NCI-H128 (cell line): ENCODE results near the gene PRDM16.

Experiments used
- DNase-seq: peaks from one replicate; lab custom pipeline; 2025; ENCODE audit not compliant: unreplicated experiment; lab: John Stamatoyannopoulos, UW

Gene PRDM16

DNA sequence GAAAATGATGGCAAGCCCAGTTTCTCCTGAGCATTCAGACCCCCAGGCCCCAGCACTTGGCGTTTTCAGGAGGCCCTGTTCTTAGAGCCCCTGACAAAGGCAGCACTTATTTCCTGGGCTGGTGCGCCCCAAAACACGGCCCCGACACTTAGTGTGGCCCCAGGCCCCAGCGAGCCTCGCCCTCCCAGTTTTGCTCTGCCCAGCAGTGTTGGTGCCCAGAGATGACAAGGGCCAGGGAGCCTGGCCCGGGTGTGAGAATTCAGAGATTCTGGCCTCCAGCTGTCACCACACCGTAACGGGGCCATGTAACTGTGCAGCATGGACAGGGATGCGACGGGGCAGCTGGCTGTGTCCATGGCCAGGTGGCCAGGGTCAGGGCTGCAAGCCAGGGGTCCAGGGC lies 367.4 kb downstream of the PRDM16 start:
- DNase-seq, result no peak

DNA sequence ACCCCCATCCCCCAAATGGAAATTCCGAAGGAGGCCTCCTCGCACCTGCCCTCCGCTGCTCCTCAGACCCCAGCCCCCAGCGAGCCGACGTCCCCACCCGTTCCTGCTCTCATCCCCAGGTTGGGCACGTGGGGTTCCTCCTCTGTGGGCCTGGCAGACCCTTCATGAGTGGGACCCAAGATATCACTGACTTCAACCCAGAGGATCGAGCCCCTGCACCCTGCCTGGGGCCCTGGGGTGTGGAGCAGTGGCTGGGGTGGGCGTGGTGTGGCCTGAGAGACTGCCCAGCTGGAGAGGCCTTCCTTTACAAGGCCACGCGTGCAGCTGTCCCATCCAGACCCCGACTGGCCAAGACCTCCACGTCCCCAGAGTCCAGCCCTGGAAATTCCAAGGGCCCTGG lies 367.9 kb downstream of the PRDM16 start:
- no peak for DNase-seq

DNA sequence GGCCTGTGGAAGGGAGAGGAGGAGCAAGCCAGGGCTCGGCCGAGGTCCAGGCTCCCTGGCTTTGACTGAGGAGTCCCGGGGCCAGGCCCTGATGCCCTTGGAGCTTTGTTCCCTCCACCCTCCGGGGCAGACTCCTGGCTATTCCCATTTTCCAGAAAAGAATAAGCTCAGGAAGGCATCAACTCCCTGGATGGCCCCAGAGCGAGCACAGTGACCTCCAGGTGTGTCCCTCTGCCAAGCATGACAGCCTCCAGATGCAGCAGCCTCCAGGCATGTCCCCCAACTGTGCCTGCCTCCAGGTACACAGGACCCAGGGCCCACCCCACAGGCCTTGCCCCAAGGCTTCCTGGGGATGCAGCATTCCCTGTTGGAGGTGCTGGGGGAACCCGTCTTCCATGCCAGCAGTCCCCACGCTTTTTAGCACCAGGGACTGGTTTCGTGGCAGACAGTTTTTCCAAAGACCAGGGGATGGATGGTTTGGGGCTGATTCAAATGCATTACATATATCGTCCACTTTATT lies 369.7 kb downstream of the PRDM16 start:
- no peak for DNase-seq

DNA sequence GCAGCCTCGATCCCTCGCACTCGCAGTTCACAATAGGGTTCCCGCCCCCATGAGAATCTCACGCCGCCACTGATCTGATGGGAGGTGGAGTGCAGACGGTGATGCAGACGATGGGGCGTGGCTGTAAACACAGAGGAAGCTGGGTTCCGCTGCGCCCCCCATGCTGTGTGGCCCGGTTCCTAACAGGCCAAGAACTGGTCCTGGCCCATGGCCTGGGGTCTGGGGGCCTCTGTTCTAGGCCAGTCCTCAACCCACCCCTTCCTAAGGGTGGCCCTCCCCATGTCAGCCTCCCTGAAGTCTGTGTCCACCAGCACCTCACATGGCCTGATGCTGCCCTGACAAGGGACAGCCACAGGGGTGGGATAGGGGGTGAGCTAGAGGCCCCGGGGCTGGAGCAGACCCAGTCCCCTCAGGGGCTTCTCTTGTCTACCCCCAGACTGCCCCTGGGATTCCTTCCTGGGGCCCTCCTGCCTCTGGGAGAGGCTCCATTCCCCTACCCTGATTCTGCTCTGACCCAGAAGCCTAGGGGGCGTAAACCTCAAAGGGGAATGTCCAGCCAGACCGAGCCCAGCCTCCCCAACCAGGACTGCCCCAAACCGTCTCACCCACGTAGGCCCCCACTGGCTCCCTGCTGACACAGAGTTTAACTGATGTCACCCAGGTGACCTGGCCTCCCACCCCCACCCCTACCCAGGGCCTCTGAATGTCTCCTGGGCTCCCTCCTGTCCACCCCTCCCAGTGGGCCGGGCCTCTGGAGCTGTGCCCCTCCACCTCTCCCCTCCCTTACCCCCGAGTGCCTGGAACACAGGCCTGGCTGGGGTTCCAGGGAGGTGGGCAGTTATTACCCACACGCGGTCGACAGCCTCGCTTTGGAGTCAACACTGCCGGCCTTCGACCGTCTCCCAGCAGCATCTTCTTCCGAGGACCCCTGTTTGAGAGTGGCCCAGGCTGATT lies 370.6 kb downstream of the PRDM16 start:
- no peak for DNase-seq

DNA sequence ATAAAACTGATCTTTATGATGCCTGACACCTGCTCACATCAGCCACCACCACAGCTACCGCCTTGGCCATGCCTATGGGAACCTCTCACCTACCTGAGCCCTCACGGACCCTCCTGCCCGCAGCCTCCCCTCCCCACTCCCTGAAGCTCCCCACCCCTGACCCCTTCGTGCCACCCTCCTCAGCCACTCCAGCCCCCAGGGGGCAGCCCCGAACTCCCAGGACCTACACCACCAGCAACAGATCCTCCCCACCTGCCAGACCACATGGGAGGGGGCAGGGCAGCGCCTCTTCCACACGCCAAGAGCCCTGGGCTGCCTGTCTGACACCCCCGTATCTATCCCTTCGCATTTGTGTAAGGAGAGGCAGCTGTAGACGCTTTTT lies 371.3 kb downstream of the PRDM16 start:
- no peak for DNase-seq

DNA sequence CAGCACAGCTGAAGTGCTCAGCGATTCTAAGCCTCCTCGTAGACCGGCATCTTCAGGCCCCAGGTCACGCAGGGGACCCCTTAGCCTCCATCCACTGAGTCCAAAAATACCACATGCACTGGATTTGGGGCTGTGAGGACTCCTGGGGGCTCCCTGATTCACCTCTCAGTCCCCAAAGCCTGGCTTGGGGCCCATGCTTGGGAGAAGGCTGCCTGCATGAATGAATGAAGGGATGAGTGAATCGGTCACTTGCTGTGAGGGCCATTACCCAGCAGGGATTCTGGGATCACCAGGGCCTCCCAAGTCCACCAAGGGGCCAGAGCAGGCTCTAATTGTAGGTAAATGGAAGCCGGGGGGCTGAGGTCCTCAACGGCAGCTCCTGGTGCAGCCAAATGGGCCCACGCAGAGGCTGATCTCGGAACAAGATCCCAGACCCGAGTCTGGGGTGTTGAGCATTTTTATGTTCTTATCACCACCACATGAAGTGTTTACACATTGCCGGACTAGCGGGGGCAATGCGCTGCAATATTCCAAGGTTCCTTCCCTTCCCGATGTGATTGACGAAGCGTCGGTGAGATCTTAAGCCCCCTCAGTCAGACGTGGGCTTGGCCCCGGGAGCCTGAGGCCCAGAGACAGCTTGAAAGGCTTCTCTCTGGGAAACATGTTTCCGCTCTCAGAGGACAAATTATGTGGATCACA lies 371.9 kb downstream of the PRDM16 start:
- DNase-seq, result no peak

DNA sequence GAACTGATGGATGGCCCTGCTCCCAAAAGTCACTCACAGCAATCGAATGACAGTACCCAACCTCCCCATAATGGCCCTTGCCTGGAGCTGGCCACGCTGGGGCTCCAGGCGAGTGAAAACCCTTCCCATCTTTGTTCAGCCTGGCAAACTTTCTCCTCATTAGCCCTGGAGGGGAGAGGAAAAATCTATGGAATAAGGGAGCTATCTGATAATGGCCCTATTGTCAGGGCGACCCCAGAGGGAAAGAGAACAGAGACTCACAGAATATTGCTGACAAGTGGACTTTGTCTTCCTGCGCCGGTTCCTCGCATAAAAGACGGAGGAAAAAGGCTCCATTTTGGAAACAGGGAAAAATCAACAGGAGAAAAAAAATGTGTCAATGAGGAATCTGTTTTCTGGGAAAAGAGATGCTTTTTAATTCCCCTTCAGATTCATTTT lies 372.4 kb downstream of the PRDM16 start:
- no peak for DNase-seq

DNA sequence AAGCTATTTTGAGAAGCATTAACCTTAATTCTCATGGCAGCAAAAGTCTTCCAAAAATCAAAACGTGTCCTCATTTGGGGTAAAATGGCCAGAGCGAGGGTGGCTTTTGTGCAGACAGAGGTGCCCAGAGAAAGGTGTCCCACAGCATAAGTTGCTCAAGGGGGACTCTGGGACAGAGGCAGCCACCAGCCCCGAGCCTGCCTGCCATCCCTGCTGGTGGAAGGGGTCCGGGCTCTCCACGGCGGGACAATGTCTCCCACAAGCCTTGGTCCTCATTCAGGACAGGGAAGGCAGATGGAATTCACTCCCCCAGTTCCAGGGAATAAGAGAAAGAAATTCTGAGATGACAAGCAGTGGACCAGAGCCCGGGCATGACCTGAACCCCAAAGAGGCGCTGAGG lies 372.9 kb downstream of the PRDM16 start:
- DNase-seq, result no peak

DNA sequence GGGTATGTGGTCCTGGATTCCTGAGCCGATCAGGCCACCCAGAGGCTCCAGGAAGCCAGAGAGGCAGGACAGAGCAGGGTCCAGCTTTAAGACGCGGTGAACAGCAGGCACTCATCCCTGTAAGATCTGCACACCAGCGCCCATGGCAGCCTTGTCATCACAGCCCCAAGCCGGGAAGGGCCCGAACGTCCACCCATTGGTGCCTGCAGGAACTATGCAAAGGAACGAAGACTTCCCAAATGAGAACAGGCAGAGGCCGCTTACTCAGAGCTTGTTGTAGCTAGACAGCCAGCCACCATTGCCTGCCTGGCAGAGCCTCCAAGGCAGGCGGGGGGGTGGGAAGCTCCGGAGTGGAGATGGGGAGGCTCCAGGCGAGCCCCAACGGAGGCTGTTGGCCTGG lies 373.3 kb downstream of the PRDM16 start:
- no peak for DNase-seq

DNA sequence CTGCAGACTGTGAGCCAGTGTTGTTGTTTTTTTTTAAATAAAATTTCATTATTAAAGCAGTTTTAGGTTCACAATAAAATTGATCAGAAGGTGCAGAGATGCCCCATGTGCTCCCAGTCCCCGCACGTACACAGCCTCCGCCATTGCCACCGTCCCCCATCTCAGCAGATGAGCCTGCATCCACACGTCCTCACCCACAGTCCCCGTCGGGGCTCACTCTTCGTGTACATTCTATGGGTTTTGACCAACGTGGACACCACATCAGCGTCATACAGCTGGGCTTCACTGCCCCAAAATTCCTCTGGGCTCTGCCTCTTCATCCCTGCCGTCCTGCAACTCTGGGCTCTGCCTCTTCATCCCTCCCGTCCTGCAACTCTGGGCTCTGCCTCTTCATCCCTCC lies 373.9 kb downstream of the PRDM16 start:
- no peak for DNase-seq

DNA sequence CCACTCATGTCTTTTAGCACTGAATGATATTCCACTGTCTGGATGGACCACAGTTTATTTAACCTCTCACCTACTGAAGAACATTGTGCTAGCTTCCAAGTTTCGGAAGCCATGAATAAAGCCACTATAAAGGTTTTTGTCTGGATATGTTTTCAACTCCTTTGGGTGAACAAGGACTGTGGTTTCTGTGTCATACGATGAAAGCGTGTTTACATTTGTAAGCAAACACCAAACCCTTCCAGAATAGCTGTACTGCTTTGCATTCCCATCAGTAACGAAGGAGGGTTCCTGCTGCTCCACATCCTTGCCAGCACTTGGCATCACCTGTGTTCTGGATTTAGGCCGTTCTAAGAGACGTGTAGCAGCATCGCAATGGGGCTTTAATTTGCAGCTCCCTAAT lies 374.8 kb downstream of the PRDM16 start:
- DNase-seq, result no peak

DNA sequence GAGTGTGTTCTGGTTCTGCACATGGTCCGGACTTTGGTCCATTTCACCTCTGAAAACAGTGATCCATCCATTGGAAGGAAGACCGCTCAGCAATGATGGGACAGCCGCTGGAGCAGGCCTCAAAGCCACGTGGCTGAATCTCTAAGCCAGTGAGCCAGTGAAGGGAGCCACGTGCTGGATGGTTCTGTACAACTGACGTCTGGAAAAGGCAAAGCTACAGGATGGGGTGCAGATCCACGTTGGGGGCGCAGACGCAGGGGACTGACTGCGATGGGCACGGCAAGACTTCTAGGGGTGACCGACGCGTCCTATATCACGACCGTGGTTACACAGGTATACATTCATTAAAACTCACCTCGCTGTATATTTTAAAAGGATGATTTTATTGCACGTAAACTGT lies 375.3 kb downstream of the PRDM16 start:
- no peak for DNase-seq

DNA sequence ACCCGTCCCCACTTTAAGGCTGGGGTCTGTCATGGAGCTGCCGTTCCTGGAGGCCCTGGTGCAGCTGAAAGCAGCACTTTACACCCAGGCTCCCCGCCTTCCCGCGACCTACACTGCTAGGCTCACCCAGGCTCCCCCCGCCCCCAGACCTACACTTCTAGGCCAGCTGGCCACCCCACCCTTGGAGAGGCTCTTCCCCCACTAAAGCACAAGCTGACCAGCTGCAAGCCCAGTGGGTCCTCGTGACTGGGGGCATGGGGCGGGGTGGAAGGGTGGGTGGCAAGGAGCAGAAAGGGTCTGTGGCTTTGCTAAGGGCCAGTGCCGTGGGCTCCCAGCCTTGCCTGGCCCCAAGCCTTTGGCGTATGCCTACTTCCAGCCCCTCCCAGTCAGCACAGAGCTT lies 375.7 kb downstream of the PRDM16 start:
- DNase-seq, result no peak

DNA sequence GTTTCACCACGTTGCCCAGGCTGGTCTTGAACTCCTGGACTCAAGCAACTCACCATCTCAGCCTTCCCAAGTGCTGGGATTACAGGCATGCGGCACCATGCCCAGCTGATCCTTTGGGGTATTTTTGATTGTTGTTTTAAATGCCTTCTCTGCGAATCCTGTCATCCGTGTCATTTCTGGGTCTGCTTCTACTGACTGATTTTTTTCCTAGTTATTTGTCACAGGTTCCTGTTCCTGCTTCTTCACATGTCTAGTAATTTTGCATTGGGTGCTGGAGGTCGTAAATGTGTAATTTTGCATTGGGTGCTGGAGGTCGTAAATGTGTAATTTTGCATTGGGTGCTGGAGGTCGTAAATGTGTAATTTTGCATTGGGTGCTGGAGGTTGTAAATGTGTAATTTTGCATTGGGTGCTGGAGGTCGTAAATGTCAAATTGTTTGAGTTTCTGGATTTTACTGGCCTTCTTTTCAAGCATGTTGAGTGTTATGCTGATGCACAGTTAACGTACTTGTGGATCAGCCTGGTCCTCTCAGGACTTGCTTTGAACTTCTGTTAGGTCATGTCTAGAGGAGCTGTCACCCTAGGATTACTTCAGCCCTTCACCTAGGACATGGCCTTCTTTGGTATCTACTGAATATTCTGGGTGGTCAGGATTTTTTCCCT lies 381.3 kb downstream of the PRDM16 start:
- no peak for DNase-seq

DNA sequence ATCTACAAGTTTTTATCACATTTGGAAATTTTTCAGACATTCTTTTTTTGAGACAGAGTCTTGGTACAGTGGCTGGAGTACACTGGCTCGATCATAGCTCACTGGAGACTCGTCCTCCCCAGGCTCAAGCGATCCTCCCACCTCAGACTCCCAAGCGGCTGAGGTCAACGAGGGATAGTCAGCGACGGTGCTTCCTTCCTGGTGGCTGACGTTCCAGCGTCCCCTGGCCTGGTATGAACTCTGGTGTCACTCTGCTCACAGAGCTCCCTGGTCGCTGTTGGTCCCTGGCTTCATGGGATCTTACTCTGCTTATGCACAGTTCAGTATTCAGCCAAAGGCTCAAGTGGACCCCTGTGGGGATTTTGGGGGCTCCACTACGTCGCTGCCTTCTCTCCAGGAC lies 382.0 kb downstream of the PRDM16 start:
- no peak for DNase-seq

DNA sequence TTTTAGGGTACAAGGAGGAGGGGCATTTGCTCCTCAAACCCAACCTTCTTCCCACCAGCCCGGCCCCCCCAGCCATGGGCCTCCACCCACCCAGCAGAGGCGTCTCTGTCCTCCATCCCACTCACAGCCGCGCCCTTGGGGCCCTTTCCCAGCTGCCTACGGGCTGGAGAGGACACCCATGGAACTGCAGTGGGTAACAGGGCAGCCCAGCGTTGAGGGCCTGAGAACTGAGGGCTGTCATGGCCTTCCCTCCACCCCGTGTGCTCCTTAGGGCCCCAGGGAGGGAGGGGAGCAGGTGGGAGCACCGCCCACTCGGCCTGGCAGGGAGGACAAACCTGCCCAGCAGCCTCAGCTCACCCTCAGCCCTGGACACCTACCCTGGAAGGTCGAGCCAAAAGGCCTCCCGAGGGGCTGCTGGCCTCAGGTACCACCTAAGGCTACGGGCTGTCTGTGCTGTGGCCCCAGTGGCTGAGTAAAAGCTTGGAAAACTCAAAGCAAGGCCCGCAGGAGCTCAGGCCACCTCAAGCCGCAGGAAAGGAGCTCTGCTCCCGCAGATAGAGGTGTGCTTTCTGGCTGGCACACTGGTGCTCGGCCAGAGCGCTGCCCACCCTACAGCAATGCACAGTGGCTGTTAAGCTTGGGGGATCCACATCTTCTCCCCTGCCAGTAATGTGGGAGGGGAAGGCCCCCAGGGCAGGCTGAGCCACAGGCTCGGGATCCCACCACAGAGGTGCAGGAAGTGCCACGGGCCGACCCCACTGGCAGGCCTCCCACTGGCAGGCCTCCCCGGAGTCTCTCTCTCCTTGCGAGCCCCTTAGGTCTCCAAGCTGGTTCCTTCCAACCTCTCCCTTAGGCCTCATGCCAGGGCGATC lies 383.2 kb downstream of the PRDM16 start:
- no peak for DNase-seq

DNA sequence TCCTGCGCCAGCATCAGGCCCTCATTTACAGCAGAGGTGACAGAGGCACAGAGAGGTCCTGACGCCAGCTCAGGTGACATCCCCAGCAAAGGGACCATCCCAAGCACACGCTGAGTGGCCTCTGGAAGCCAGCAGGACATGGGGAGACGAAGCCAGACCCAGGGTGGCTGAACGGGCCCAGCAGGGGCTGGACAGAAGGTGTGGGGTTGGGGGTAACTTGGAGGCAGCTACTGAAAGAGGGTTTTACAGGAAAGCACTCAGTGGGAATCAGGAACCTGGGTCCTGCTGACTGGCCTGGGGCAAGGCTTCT lies 383.8 kb downstream of the PRDM16 start:
- no peak for DNase-seq

DNA sequence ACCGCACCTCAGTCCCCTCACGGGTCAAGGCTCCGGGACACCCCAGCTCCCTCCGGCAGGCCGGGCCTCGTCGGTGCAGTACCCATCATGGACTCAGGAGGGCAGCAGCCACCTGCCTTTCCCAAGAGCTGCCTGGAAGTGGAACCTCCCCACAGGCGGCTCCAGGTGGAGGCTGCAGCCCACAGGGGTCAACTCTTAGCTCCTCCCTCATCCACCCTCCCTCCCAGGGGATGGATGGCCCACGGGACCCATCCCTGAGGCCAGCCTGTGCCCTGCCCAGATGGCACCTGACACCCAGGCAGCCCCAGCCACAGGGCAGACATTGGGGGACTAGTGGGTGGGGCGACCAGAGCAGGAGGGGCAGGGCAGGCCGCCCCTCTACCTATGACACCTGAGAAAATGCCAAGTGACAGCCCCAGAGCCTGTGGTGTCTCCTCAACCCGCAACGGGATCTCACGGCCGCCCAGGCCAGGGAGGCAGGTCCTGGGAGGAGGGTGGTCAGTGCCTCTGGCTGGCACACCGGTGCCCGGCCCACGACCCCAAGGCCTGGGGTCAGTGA lies 384.3 kb downstream of the PRDM16 start:
- peak; percentile 45 for DNase-seq

DNA sequence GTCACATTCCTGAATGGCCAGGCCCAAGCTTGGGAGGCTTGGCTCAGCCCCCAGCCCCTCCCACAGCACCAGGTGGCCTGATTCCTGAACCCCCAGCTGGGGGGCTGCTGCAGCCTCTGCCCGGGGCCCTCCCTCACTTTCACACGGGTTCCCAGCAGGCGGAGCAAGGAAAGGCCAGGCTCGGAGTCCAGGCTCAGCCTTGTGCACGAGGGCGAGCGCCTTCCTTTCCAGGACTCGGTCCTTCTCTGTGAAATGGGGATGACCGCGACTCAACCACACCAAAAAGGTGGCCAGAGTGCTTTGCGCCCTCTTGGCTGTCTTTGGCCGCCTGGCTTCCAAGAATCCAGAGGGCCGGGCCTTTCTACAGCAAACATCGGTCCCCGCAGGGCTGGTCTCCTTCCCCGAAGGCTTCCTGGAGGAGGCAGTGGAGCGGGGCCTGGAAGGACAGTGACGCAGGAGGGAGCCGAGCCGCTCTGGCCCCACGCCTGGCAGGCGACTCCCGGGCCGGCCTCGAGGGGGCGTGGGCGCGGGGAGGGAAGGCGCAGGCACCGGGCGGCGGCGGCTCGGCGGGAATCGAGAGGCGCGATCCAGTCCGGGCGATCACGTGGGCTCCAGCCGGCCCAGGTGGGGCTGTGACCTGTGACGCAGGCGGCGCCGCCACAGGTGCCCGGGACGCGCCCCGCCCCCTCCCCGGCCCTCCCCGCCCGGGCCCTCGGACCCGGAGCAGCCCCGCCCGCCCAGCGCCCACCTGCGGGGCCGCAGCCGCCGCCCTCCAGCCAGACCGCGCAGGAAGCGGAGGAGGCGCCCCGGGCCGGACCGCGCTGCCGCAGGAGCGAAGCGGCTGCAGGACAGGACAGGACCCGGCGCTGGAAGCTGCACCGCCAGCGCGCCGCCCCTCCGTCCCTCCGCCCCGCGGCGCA lies 385.1 kb downstream of the PRDM16 start, which contains the start of gene ARHGEF16:
ARHGEF16 (plus strand) TSS at position 775 of the 920 bp plus-strand sequence. CDS start 8,420 bp downstream, outside the sequence.
- DNase-seq, result peak; percentile 82
